Lung microvascular endothelial cell (primary cell): Measurements from ENCODE around the gene LZTR1. TPM values are rescaled to one million over a fixed set of nuclear protein-coding genes. Genes with fewer than 3 reads are reported as not detected.
"Not testable (repeated sequence)": the region's sequence is repeated elsewhere in the genome, so short reads cannot be mapped to it uniquely, and the experiment has no call there.

Source experiments
- DNase-seq, 2 donors: peaks; one replicate each; pipeline versions ENCODE4 v3.0.0 to v3.0.0-alpha.2; 2010; ENCODE audit warnings: low read depth in 2 of 2
- total RNA-seq: library from RNA; depleted of rRNA; stranded (reverse); fragments of >200 nt; gene quantifications from 2 replicates; pipeline ENCODE4 v1.2.1, GENCODE V29; 2014

LZTR1 gene
- total RNA-seq, 1 donor from 2014 or later = 52.6 TPM

- DNase-seq = no peak
Observed at GRCh38 chr22:20996031-20996410, 13.9 kb downstream of the LZTR1 start.

DNA sequence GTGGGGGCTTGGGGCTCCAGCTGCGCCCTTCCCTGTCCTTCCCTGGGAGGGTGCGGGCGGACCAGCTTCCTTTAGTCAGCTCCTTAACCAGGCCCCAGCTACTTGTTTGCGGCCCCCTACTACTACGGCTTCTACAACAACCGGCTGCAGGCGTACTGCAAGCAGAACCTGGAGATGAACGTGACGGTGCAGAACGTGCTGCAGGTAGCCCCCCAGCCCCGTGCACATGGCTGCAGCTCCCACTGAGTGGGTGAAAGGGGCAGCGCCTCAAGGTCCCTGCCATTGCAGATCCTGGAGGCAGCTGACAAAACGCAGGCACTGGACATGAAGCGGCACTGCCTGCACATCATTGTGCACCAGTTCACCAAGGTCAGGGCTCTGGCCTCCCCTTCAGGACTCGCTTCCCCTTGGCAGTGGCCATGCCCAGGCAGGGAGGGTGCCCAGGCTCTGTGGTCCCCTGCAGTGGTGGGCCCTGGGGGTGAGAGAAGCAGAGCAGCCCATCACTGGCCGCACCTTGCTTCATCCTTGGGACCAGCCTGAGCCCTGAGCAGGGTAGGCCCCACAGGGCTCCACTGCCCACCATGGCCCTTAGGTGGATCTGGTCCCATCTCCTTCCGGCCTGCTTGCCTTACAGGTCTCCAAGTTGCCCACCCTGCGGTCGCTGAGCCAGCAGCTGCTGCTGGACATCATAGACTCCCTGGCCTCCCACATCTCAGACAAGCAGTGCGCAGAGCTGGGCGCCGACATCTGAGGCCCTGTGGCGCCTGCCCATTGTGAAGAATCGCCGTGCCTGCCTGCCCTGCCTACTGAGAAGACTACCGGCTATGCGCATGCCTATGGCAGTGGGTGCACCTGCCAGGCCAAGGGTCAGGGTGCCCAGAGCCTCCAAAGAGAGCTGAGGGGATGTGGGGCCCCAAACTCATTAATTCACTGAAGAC is 14.8 kb downstream of the LZTR1 start:
- DNase-seq = no peak

GRCh38 chr22:20997536-20998257 is 15.6 kb downstream of the LZTR1 start:
- no peak for DNase-seq

- no peak for DNase-seq
Observed at GRCh38 chr22:20998411-20999336, 16.6 kb downstream of the LZTR1 start.

DNA sequence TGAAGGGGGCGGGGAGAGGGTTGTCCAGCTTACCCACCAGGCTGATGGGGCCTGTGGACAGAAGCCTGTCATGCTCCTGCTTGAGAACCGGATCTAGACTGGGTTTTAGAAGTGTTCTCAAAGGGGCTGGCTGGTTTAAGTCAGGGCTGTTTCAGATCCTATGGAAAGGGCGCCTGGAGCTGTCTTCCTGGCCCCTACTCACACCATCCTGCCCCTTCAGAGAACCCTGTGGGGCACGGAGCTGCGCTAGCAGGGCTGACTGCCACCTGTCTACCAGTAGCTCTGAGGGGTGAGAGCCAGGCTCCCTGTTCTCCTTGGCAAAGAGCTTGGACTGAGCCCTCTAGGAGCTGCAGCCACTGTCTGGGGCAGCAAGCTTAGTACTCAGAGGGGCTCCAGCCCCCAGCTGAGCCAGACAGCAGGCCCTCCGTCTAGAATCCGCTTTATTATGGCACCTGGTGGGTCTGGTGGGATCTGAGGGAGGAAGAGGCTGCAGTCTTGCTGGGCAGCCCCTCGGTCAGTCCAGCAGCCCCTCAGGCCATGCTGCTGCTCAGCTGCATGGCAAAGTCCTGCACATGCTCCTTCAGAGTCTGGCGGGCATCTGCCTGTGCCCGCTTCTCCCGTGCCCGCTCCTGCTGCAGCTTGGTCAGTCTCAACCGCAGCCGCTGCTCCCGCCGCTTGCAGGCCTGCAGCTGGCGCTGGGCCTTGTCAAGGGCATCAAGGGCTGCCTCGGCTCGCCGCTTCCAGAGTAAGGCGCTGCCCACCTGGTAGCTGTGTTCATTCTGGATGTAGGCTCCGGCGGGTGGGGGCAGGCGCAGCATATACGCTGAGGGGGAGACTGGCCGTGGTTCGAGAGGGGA is 17.5 kb downstream of the LZTR1 start:
- no peak for DNase-seq

- DNase-seq = peak; percentile 9 to 21
Observed at GRCh38 chr22:21000207-21000986, 18.3 kb downstream of the LZTR1 start.

- no peak for DNase-seq
Observed at GRCh38 chr22:21000987-21001600, 19.0 kb downstream of the LZTR1 start.

DNA sequence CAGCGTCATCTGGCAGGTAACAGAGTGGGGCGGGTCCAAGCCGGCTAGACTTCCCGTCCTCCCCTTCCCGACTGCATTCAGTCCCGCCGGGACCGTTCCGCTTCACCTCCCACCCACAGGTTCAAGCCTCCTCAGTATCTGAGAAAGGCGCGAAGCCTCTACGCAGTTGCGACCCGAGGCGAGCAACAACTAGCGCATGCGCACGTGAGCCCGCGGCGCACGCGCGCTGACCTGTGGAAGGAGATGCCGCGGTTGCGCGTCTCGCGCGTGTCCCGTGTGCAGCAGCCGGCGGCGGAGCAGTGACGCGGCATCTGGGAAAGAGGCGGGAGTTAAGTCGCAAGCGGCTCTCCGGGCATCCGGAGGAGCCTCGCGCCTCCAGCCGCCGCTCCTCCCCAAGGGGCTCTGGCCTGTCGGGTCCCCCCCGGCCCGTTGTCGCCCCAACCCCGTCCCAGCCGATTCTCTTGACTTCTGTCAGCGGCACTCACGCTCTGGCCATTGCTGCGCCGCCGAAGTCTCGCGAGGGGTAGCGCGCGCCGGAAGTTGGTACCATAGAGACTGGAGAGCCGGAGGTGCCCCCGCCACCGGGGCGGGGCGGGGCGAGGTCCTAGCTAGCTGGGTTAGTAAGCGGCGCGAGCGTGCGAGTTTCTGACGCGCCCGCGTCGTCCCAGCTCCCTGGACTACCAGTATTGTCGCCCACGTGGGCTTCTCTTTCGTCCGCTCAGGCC is 19.7 kb downstream of the LZTR1 start, which contains the start of gene THAP7:
TSS of gene THAP7 (minus strand) at position 518 of the 725 bp plus-strand sequence. CDS start at position 311, 207 bp downstream.
- peak; percentile 95 to 96 for DNase-seq

- DNase-seq = no peak
Observed at GRCh38 chr22:21003782-21004181, 21.7 kb downstream of the LZTR1 start.

GRCh38 chr22:21009208-21009607 is 27.1 kb downstream of the LZTR1 start:
- not testable (repeated sequence) for DNase-seq

- DNase-seq = peak; percentile 68
Observed at GRCh38 chr22:21009638-21010425, 27.7 kb downstream of the LZTR1 start.

GRCh38 chr22:21010426-21011113 is 28.5 kb downstream of the LZTR1 start:
- DNase-seq = no peak

DNA sequence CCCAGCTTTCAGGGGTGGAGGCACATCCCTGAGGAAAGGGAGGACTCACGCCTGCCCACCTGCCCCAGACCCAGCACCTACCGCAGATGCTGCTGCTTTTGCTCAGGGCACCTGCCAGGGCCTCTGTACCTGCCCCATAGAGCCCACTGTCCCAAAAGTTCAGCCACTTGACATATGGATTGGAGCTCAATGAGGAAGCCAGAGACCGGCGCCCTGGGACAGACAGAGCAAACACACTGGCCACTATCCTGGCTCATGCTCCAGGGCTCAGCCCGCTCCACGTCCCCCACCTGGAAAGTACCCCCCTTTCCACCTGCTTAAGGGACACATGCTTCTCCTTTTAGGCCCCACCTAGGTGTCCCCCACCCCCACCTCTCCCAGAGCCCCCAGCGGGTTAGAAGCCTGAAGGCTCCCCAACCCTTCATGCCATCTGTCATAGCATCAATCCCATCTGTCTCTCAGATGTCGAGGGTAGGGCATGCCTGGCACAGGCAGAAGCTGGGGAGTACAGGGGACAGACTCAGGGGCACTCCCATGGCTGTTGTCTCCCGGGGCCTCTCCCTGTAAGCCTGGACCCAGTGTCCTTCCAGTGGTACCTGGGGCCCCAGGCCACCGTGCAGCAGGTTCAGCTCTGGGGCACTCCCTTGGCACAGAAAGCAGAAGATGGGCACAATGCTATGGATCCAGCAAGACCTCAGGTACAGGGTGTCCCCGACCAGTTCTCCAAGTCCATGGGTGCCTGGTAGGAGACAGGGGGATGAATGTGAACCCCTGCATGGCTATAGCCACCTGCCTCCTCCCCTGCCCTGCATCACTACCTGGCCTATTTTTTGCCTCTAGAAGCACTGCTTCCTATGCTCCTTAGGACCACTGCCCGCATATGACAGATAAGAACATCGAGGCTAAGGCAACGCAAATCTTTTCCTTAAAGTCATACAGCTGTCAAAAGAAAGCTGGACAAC is 30.6 kb downstream of the LZTR1 start:
- no peak for DNase-seq

DNA sequence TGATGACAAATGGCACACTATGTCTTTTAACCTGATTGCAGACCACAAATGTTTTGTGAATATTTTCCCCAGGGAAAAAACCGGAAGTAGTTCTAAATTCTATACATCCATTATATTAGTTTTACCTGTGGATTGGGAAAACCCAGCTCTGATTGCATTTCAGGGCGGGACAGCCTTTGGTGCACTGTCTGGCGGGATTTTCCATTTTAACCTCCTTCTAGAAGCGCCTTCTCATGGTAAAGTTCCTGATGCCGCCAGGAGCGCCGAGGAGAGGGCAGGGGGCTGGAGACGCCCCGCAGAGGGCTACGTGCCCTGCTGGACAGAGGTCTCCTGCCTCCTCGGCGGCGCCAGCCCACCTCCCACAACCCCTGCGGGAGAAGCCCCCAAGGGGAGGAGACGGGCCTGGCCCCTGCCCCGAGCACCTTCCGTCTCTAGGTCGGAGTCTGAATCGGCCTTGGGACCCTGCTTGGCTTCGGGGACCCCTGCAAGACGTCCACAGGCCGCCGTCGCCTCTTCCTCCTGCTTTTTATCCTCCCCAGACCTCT is 31.6 kb downstream of the LZTR1 start:
- DNase-seq = no peak

DNA sequence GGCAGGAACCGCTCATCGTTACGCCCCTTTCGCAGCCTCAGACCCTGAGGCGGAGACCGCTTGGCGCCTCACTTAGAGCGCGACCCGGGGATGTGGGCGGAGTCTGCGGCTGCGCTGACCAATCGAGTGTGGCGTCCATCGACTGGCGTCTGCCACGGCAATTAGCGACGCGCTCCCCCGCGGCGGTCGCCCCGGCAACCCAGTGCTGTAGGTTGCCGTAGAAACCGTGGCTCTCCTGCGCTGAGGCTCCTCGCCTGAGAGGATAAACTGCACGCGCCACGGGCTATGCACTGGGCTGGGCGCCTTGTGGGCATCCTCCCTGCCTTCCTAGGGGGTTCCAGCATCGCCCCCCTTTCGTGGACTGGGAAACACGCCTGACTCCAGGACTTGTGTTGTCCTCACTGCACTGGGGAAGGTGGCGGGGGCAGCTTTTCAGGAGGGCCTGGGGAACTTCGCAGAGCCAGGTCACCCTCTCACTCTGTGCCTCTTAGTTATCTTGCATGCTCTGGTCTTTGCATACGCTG is 32.2 kb downstream of the LZTR1 start:
- DNase-seq = peak; percentile 89 to 90
